ENCODE results near the gene CIAO2A.

DNA sequence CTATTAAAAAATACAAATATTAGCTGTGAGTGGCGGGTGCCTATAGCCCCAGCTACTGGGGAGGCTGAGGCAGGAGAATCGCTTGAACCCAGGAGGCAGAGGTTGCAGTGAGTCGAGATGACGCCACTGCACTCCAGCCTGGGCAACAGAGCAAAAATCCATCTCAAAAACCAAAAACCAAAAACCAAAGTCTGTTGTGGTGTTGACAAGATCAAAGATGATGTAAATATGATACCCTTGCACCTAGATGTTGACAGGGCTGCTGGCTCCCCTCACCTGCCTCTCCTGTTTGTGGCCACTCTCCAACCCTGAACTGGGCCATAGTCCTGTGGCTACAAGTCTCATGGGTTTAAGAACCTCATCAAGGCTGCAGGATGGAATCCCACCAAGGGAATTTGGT is 63.5 kb downstream of the CIAO2A start:
- TF ChIP-seq, protein P1, sequence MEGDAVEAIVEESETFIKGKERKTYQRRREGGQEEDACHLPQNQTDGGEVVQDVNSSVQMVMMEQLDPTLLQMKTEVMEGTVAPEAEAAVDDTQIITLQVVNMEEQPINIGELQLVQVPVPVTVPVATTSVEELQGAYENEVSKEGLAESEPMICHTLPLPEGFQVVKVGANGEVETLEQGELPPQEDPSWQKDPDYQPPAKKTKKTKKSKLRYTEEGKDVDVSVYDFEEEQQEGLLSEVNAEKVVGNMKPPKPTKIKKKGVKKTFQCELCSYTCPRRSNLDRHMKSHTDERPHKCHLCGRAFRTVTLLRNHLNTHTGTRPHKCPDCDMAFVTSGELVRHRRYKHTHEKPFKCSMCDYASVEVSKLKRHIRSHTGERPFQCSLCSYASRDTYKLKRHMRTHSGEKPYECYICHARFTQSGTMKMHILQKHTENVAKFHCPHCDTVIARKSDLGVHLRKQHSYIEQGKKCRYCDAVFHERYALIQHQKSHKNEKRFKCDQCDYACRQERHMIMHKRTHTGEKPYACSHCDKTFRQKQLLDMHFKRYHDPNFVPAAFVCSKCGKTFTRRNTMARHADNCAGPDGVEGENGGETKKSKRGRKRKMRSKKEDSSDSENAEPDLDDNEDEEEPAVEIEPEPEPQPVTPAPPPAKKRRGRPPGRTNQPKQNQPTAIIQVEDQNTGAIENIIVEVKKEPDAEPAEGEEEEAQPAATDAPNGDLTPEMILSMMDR (IDR thresholded peaks at IDR 0.05; ENCODE audit: poor library complexity, severe bottlenecking) = no peak
- no peak for TF ChIP-seq MXI1 (conservative IDR thresholded peaks at IDR 0.05; ENCODE audit: poor library complexity, severe bottlenecking)

Data from neural cell (in vitro differentiated cells).